Heart left ventricle (tissue), 13 donors: ENCODE results near the gene PGAP2.

ENCODE experiments used
- POLR2A ChIP-seq, 2 donors: fragments of 450-650 bp; IDR thresholded peaks; one replicate each; pipeline ENCODE4 v1.6.1; 2017; ENCODE audit warnings: antibody characterized with exemption in 2 of 2, mild to moderate bottlenecking in 2 of 2, moderate library complexity in 2 of 2
- TF ChIP-seq, protein P1 (sequence below), 12 donors: fragments of 200-600 bp; sonication (generic) in 4 of 12; IDR thresholded peaks; one replicate each; pipeline versions ENCODE4 v1.5.0 to v1.8.0; 2018 to 2022; ENCODE audit warnings: antibody characterized with exemption in 12 of 12, mild to moderate bottlenecking in 5 of 12
- donor health status: ischemic (EF 13 %, LVEDD 7.1; RV severe dilation, severe dysfunction).
- donor health status: DM: no; HTN: yes; CAD: no.
- donor health status: DM: no; HTN: no; CAD: no.
- donor health status: ischemic (EF 25% LVEDD 6.9; RV normal size, moderate dysfunction).
- donor health status: ischemic (EF 25% LVEDD 5.7; RV mildly dilated, moderate dysfunction).
- donor health status: ischemic (EF 35%, LVEDD 5.7; RV mildly dilated, moderate dysfunction).
- donor health status: nonischemic (EF 11% LVEDD 7.7; RV severe dilation, severe dysfunction).
- donor health status: DM: yes; HTN: yes; CAD: no.
- donor health status: PGD.
- donor health status: ischemic (EF 29% LVEDD 5.4; RV normal size, mild dysfunction).
- donor health status: nonischemic (EF 23%, LVEDD 6.1; RV moderate dilation, normal function).

DNA sequence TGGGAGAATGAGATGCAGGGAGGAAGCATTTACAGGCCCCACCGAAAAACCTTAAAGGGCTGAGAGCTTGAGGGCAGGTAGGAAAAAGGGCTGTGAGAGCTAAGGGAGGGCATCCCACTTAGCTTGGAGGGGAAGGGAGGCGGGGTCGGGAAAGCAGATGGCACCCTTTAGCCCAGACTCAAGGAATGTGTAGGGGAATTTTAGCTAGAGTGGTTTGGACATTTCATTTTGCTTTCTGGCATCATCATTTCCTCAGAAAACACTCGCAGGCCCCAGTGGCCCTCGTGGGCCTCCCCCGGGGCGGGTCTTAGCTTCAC is 46.3 kb downstream of the PGAP2 start:
- TF ChIP-seq, protein P1, sequence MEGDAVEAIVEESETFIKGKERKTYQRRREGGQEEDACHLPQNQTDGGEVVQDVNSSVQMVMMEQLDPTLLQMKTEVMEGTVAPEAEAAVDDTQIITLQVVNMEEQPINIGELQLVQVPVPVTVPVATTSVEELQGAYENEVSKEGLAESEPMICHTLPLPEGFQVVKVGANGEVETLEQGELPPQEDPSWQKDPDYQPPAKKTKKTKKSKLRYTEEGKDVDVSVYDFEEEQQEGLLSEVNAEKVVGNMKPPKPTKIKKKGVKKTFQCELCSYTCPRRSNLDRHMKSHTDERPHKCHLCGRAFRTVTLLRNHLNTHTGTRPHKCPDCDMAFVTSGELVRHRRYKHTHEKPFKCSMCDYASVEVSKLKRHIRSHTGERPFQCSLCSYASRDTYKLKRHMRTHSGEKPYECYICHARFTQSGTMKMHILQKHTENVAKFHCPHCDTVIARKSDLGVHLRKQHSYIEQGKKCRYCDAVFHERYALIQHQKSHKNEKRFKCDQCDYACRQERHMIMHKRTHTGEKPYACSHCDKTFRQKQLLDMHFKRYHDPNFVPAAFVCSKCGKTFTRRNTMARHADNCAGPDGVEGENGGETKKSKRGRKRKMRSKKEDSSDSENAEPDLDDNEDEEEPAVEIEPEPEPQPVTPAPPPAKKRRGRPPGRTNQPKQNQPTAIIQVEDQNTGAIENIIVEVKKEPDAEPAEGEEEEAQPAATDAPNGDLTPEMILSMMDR (IDR thresholded peaks at IDR 0.05), result no peak
- TF ChIP-seq POLR2A (IDR thresholded peaks at IDR 0.05), result no peak
